HG03097 (cell line): ENCODE measurements around the gene TBC1D22A.

Source experiments
- ATAC-seq: cut with Tn5 transposase; IDR thresholded peaks from one replicate; pipeline ENCODE4 v1.9.1; 2021; ENCODE audit not compliant: unreplicated experiment, low FRiP score

The TBC1D22A gene

DNA sequence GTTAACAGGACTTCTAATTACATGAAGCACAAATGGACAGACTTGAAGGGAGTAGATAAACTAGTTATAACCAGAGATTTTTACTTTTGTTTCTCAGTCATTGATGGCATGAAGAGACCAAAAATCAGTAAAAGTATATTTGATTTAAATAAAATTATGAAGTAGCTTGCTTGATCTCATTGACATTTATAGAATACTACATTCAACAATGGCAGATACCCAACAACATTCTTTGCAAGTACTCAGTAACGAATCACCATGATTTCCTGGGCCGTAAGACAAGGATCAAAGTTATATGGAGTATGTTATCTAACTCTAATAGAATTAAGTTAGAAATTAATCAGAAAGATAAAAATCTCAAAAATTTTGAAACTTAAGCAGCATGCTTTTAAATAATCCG, 317.6 kb downstream of the TBC1D22A start:
- no peak for ATAC-seq

DNA sequence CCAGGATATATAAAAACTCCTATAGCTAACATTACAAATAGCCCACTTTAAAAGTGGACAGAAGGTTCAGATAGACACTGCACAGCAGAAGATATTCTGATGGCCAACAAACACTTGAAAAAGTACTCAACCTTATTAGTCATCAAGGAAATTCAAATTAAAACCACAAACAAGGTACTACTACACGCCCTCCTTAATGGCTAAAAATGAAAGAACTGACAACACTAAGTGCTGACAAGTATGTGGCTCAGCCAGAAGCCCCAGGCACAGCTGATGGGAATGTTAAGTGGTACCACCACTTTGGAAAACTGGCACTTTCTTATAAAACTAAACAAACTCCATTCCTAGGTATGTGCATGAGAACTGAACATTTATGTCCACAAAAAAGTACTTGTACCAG, 320.1 kb downstream of the TBC1D22A start:
- ATAC-seq: no peak

DNA sequence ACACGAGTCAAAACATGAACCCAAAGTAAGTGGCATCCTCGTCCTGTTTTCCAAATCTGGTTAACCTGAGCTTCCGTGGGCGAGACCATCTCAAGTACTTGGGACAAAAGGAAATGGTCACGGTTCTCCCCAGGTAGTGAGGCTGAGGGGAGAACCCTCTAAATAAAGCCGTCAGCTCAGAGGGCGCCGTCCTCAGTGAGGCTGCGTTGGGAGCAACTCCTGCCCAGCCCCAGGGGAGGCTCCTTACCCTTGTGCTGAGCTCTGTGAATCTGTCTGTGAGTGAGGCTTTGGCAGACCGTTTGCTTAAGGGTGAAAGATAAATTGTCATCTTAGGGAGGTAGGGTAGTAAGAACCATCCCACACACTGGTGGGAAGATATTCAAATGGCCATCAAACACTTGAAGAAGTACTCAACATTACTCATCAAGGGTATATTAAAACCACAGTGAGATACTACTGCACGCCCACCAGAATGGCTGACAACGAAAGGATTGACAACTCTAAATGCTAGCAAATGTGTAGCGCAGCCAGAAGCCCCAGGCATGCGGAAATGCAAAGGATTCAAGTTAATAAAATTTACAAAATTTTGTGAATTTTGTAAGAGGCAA, 321.0 kb downstream of the TBC1D22A start:
- ATAC-seq: no peak

DNA sequence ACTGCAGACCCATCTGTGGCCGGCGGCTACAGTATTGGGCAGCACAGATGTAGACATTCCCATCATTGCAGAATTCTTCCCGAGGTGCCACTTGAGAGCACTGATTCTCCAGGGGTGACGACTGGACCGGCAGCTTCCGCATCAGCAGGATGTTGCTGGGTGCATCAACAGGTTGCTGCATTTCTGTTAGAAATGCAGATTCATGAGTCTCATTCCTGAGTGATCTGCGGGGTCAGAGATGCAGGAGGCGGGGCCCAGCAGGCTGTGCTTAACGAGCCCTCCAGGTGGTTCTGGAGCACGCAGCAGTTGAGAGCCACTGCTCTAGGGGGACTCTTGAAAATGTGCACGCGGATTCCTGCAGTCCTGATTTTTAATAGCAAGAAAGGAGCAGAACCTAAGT, 321.8 kb downstream of the TBC1D22A start:
- ATAC-seq: no peak

DNA sequence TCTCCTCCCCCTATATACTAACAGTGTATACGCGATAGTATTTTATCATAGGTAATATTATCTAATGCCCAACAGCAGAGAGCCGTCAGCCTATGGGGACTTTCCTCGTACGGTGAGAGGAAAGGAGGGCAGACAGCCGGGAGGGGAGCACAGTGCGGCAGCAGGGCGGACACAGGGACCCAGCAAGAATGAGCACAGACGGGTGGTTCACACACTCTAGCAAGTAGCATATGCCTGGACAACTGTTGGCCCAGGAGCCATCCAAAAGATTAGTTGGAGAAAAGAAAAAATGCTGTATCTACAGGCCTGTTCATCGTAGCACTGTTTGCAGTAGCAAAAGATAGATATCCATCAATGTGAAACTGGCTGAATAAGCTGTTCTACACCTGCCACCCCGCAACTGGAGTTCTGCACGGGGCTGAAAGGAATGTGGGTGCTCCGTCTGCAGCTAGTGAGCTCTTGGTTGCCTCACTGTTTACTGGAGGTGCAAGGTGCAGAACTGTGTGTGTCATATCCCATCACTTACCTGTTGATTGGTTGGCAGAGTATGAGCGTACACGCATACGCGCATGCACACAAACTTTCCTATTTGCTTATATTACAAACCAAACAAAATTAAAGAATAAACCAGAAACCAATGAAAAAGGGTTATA, 324.3 kb downstream of the TBC1D22A start:
- ATAC-seq: no peak

DNA sequence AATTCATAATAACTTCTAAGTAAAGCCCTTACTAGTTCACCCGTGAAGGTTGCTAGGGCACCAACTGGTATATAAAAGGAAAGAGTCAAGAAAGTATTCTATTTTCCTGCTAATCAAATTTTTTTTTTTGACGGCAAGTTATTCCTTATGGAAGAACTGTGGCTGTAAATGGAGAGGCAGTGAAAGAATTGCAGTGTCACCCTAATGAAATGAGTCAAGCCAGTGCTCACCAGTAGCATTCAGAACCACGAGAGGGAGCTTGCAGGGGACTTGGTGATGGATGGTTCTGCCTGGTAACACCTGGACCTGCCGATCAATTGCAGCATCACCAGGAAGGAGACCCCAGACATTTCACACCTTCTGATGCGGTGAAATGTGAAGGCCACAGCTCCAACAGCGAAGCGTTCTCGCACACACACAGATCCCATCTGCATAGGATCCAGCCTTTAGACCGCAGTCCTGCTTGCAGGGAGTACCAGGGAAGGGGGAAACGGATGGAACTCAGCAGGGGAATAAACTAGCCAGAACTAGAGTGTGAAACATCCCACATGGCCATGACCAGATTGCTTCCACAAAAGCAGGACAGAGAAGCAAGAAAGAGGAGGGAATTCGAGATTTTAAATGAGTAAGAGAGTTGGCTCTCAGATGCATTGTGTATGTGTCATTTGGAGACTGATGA, 326.2 kb downstream of the TBC1D22A start:
- ATAC-seq: no peak

DNA sequence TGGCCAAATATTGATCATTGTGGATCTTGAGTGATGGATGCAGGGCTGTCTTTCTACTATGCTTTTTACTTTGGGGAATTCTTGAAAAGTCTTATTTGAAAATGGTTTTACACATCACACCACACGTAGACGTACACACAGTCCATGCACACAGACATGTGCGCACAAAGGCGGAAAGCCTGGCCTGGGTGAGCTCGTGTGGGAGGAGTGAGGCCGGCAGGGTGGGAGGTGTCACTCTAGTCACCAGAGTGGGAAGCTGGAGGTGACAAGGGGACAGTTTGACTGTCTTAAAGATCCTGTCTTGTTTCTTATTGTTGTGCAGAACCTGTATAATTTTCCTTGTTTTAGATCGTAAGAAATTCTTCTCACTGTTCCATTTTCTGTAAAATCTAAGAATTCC, 326.9 kb downstream of the TBC1D22A start:
- ATAC-seq: no peak

DNA sequence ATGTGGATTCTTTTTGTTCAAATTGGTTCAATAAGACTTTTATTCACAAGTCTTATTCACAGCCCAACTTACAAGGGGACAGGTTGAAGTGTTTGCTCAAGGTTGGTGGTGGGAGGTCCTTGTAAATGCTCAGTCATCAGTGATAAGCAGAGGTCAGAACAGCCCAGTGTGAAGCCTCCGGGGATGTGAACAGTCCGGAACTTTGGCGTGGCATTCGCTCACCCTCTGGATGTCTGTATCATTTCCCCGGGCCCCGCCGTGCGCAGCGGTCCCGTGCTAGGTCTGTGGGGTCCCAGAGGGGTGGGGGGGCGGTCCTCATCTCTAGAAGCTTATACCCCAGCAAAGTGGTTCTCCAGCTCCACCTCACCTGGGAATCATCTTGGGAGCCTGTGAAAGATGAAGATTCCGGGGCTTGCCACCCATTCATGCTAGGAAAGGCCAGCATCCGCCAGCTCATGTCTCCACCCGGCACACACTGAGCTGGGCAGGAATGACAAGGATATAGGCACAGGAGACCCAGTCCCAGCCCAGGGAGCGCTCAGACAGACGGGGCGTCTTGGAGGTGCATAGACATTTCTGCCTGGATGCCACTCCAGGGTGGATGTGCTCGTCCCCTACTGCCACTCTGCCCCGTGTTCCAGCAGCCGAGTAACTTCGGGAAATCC, 327.5 kb downstream of the TBC1D22A start:
- no peak for ATAC-seq

DNA sequence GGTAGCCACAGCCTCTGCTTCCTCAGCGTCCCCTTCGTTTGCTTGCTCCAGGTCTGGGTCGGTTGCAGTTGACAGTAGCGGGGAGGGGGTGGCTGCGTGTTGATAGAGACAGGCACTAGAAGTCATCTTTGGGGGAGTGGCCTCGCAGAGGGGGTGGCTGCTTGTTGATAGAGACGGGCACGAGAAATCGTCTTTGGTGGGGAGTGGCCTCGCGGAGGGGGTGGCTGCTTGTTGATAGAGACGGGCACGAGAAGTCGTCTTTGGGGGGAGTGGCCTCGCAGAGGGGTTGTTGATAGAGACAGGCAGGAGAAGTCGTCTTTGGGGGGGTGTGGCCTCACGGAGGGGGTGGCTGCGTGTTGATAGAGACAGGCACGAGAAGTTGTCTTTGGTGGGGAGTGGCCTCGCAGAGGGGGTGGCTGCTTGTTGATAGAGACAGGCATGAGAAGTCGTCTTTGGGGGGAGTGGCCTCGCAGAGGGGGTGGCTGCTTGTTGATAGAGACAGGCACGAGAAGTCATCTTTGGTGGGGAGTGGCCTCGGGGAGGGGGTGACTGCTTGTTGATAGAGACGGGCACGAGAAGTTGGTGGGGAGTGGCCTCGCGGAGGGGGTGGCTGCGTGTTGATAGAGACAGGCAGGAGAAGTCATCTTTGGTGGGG, 328.3 kb downstream of the TBC1D22A start:
- ATAC-seq: no peak

DNA sequence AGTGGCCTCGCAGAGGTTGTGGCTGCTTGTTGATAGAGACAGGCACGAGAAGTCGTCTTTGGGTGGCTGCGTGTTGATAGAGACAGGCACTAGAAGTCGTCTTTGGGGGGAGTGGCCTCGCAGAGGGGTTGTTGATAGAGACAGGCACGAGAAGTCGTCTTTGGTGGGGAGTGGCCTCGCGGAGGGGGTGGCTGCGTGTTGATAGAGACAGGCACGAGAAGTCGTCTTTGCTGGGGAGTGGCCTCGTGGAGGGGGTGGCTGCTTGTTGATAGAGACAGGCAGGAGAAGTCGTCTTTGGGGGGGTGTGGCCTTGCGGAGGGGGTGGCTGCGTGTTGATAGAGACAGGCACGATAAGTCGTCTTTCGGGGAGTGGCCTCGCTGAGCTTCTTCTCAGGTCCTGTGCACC, 328.8 kb downstream of the TBC1D22A start:
- no peak for ATAC-seq

DNA sequence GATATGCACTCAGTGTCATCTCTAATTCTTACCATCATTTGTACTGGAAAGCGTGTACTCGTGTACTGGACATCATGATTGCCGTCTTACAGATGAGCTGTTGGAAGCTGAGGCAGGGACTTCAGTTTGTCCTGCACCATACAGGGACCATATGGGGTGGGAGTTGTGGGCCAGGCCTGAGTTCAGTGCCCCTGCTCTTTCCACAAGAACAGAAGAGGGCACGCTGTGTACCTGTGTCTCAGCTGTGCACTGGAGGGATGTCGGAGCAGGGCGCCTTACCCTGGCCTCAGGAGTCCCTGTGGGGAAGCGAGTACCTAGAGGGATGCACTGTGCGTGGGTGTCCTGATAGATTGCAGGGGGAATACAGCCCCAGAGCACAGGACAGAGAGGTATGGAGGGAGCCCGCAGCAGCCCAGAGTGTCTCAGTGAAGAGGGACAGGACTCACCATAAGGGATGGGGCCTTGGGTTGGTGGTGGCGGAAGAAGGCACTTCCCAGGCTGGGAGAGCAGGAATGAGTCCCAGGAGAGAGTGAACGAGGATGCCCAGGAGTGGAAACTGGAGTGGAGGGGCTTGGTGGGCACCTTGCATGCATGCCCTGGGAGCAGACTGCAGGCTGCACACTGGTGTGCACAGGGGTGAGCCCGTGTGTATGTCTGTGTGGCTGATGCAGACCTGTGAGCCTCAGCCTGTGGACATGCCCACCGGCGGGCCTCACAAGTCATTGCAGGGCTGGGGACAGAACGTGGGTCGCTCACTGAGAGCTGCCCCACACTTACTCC, 329.7 kb downstream of the TBC1D22A start:
- no peak for ATAC-seq

DNA sequence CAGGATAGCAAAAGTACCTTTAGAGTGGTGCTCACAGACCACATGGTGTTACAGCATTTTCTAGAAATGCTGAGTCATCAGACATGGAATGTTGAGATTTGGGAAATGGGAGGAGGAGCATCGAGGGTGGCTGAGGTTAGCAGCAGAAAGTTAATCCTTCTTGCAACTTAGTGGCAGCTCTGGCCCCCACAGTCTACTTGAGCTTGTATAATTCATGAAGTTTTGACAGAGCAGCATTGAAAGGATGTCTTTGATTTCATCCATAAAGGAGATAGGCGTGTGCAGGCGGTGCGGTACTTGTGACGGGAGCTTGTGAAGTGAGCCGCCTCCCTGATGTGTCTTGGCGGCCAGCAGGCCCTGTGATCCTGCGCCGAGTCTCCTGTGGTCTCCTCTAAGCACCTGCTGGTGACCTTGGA, 330.5 kb downstream of the TBC1D22A start:
- no peak for ATAC-seq

DNA sequence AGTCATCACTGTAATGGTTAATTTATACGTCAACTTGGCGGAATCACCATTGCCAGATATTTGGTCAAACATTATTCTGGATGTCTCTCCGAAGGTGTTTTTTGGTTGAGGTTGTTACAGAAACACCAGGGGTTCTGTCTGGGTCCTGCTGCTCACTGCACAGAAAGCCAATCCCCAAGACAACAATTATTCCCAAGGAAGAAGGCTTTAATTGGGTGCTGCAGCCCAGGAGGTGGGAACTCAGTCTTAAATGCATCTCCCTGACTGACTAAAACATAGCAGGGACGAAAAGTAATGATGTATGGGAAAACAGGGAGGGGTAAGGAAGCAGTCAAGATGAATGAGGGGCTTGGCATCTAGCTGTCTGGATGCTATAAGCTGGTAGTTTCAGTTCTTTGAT, 331.3 kb downstream of the TBC1D22A start:
- ATAC-seq: no peak

DNA sequence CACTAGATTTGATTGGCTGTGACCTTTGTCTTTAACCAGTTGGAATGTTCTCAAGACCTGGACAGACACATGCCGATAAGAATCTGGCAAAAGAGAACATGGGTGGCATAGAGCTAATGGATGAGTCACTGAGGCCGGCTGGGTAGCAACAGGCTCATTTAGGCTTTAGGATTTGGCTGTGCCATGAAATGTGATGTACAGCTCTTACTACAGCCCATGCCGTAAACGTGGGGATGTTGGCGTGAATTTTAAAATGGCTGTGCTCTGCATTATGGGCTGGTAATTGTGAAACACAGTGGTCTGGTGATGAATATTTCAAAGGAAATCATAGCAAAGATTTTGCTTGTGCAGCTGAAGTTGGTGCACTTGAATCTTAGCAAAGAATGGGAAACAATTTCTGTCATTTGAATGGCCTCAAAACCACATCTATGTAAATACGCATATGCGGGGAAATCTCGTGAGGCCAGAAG, 332.4 kb downstream of the TBC1D22A start:
- no peak for ATAC-seq

DNA sequence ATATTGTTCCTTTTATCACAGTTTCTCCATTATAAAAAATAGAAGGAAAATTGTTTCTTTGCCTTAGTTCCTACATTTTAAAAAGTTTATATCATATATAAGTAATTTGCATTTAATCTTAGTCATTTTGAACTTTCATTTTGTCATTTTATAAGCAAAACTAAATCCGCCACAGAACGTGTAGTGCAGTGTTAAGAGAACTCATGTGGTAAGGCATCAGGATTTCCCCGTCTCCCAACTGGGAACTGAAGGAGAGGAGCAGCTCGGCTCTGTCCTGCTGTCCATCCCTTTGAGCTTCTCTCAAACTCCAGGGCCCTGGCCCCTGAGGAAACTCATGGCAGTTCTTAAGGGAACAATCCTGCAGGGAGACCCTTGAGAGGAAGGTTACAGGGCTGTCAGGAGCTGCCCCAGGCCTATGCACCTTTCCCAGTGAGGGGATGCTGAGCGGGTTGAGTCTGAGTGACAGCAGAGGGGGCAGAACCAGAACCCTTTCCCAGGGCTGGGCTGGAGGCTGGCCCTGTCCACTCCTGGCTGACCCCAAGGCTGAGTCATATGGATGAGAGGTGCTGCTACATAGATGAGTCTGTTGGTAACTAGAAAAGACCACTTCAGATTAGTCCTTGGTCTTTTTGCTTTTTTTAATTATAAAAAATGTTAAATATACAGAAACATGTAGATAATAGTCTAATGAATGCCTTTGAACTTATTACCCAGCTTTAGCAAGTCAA, 333.1 kb downstream of the TBC1D22A start:
- ATAC-seq: no peak

DNA sequence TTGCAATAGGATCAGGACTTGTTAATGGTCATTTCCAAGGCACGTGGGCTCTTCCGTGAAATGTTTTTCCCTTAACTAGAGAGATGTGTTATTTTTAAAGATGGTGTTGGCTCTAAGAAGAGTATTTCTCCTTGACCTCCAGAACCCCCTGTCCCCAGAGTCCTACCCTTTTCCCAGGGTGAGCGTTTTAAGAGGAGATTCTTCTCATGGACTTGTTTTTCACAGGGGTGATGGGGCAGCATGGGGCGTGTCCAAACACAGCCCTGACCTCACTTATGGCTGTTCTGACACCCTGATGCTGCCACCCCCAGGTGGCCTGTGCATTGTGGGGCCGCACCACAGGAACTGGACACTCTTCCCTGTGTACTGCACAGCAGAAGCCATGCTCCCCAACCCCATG, 335.7 kb downstream of the TBC1D22A start:
- no peak for ATAC-seq

DNA sequence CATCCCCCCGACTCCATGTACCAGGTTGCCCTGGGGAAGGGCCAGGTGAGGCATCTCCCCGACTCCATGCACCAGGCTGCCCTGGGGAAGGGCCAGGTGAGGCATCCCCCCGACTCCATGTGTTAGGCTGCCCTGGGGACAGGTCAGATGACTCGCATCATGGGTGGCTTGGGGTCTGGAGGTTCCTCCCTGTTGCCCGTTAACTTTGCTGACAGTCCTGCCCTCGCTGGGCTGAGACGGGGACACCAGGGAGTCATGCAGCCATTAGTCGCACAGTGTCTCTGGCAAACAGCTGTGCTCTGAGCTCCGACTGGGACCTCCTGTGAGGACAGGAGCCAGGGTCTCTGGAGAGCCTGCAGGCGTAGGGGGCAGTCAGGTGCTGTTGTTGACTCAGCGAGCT, 336.1 kb downstream of the TBC1D22A start:
- no peak for ATAC-seq

DNA sequence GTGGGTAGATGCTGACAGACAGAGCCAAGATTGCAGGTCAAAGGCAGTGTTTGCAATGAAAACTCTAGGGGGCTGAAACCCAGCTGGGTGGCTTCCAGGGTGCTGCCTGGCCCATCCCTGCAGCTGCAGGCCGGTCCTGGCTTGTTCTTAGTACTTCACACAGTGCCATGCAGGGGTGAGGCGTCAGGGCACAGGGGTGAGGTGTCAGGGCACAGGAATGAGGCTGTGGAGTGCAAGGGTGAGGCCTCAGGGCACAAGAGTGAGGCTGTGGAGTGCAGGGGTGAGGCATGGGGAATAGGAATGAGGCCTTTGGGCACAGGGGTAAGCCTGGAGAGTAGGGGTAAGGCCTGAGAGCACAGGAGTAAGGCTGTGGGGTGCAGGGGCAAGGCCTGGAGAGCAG, 337.6 kb downstream of the TBC1D22A start:
- no peak for ATAC-seq

DNA sequence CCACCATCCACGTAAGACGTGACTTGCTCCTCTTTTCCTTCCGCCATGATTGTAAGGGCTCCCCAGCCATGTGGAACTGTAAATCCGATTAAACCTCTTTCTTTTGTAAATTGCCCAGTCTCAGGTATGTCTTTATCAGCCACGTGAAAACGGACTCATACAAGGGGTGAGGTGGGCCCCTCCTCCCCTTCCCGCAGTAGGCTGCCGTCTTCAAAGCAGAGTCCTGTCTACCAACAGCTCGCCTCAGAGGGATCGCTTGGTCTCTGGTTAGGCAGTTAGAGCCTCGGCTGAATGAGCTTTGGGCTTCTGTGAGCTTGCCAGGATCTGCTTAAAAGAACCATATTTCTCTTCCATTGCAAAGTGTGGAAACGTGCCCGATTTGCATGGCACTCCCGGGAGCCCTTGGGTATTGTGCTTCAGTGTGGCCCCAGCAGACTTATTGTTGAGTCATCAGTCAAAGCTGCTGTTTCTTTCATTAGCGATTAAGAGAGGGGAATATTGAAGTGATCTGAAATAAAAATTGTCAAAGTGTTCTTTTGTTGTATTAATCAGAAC, 338.3 kb downstream of the TBC1D22A start:
- ATAC-seq: no peak
